ENCODE results near the gene HSD3B1.
"Not testable (repeated sequence)": the region's sequence is repeated elsewhere in the genome, so short reads cannot be mapped to it uniquely, and the experiment has no call there.

HSD3B1 gene

DNA sequence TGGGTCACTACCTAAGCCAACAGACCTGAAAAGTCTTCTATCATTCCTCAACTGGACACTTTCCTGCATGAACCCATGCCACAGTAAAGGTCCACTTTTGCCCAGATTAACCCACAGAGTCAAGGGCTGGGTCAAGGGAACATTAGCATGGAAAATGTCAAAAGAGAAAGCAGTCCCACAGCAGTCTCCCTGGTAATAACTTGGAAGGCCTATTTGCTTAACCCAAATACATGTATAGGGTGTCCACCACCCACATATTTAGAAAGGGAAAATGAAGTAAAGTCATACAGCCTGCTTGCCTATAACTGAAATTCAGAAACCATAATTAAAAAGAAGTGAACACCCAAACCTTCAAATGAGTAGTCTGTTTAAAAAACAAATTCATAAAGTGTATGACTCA, 16.1 kb upstream of the HSD3B1 start:
- DNase-seq, result no peak
- no peak for ATAC-seq

DNA sequence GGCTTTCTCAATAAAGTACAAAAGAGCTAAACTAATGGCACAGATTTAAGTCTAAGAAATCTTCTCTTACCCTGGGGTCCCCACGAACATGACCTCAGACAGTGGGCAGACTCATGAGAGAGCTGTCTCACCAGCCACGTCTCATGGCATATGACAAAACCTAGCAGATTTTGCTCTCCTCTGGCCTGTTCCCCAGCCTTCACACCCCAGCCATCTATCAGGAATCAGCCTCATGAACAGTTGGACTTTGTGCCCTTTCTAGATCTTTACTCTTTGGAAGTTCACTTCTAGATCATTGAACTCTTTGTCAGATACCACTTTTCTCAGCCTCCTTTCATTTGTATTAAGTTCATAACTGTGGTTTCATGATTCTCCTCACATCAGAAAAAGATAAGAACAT, 14.2 kb upstream of the HSD3B1 start:
- ATAC-seq (no peak), DNase-seq (no peak)

DNA sequence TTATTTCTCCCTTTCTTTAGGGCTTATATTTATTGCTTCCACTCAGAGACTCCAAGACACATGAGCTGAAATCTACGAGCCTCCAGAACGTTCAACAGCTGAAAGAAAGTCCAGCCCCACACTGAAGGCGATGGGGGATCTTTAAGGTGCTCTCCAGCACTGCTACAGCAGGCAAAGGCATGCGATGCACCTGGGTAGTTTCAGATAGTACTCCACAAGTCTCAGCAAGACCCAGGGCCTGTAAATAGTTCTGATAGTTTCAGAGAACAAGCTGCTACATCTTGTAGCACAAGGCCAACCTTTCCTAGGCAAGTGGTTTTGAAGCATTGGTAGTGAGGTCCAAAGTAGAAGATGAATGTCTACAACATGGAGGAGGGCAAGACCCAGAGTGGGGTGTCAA, 2.2 kb upstream of the HSD3B1 start:
- ATAC-seq (no peak), DNase-seq (no peak)

DNA sequence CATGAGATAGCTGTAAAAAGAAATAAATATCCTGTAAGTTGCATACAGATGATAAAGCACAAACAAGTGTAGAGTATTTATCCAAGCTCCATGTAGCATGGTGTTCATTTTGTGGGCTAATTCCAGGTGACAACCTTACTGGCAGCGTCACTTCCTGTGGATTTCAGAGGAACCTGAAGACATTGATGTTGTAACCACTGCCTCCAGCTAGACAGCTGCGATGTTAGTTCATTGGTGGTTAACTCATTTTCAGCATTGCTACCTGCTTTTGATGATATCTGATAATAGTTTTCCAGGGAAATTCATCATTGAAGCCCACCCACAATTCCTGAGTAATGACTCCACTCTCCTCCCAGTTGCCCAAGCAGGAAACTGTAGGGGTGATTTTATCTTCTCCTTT, 3.0 kb downstream of the HSD3B1 start:
- DNase-seq (no peak), ATAC-seq (no peak)

DNA sequence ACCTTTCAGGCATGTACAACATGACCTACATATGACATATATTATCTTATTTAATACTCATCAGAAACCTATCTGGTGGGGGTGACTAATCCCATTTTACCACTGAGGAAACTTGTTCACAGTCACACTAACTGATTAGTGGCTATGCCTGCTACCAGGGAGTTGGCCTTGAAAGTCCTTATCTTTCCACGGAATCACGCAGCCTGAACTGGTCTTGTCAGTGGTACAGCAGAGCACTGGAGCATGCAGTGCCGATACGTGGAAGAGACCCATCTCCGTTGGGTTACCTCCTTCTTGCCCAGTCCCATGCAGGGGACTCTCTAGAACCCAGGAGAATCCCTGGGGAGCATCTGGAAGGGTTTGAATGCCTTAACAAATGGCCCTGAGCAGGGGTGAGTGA, 8.2 kb downstream of the HSD3B1 start:
- ATAC-seq (no peak), DNase-seq (no peak)

DNA sequence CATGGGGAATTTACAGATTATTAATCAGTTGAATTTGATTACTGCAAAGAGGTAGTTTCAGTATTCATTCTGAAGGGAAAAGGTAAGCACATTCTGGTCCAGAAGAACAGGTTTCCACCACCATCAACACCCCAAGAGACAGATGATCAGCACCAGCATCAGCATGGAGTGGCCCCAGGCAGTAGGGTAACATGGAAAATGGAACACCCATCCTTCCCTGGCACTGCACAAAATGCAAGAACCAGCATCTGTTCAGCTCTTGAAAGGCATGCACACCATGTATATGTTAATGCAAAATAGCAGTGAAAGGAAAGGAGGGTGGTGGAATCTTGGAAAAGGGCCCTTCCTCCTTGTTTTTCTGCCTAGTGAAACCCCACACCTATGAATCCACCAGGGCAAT, 9.2 kb downstream of the HSD3B1 start:
- no peak for ATAC-seq
- no peak for DNase-seq

DNA sequence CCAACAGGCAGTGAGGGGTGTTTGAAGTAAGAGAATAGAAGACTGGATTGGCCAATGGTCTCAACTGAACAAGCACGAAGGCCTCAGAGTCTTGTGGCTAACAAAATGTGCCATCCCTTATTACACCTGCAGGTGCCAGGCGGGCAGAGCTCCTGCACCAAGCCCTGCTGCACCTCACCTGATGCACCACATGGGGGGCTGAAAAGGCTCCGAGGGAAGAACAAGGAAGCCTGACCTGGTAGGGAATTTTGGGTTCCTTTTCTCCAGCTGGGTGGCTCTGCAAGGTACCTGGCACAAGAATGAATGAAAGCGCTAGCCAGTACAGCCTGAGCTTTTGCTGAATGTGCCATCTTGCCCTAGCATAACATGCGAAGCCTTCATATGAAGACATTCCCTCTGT, 9.7 kb downstream of the HSD3B1 start:
- DNase-seq, result no peak
- ATAC-seq, result no peak

DNA sequence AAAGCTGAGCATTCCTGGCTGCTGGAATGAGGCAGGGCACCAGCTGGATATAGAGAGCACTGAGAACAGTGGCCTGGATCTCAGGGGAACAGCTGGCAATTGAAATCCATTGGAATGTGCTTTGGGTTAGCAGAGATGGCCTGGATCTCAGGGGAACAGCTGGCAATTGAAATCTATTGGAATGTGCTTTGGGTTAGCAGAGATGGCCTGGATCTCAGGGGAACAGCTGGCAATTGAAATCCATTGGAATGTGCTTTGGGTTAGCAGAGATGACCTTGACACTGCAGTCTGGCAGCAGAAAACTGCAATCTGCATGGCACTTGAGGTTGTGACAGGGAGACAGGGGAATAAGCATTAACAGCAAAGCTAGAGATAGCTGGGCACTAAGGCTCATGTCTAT, 10.7 kb downstream of the HSD3B1 start:
- DNase-seq, ATAC-seq: not testable (repeated sequence)

DNA sequence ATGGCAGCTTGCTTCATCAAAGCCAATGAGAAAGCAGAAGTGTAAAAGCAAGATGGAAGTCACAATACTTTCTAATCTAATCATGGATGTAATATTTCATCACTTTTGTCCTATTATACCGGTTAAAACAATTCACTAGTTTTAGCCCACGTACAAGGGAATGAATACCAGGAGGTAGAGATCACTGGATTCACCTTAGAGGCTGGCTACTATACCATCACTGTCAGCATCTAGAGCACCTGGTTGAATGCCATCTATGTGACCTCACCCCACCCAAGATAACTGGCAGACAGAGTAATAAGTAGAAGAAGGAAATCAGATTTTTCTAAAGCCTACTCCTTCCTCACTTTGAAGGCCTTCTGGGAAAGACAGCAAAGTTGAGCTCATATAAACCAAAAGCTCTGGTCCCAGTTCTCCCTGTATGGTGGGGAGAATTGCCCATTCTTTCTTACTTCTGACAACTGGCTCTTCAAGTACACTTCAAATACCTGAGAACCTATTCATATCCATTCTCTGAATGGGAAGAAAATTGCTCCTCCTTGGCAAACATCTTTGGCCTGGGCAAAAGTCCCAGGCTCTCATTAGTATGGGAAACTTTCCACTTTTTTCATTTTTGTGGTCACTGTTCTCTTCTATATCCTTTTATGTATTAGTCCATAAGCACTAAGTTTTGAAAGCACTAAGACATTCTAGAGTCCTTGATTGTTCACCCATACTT, 24.8 kb downstream of the HSD3B1 start:
- no peak for ATAC-seq
- DNase-seq, result no peak

DNA sequence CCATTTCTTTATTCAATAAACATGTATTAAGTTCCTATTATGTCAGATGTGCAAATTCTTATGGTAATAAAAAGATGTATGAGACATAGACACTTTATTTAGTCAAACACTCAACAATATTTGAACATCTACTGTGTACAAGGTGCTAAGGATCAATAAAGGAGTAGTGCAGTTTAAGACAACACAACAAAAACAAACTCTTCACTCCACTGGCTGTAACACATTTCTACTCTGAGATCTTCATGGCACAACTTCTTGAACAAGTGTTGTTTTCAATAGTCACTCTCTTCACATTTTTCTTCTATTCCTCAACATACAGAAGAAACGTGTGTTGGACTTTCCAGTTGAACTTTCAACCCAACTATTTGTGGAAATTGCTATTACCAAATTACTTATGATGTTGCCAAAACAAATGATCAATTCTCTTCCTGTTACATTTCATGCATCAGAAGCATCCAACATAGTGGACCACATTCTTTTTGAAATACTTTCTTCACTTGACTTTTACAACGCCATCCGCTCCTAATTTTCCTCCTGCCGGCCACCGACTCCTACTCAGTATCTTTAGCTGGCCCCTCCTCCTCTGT, 25.4 kb downstream of the HSD3B1 start:
- DNase-seq, result no peak

DNA sequence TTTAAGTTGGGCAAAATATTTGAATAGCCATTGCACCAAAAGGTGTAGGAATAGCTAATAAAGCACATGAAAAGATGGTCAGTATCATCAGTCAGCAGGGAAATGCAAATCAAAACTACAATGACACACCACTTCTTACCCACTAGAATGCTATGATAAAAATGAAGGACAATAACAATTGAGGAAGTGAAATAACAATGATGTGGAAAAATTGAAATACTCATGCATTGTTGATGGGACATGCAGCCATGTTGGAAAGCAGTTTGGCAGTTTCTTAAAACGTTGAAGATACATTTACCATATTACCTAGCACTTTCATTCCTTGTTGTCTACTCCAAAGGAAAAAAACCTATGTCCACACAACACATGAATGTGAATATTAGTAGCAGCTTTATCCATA, 28.4 kb downstream of the HSD3B1 start:
- ATAC-seq, result no peak

More for the DNA sequence above, 25.4 kb downstream of the HSD3B1 start:
- ATAC-seq, result no peak

DNA sequence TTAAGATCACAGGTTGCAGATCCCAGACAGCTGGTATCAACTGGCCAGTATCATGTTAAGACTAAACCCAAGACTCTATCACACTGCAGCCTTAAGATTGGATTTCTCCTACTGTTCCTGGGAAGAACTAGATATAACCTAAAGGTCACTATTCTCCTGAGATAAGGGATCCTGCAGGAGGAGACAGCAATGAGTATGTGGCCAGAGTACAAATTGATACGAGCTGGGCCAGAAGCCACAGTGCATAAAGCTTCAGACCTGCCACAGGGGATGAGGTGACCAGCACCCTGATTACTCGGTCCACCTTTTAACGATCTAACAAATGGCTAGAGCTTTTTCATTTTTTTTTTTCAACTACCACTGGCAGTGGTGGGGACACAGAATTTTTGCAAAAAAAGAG, 31.0 kb downstream of the HSD3B1 start:
- DNase-seq (no peak), ATAC-seq (no peak)

More for the DNA sequence above, 28.4 kb downstream of the HSD3B1 start:
- no peak for DNase-seq

DNA sequence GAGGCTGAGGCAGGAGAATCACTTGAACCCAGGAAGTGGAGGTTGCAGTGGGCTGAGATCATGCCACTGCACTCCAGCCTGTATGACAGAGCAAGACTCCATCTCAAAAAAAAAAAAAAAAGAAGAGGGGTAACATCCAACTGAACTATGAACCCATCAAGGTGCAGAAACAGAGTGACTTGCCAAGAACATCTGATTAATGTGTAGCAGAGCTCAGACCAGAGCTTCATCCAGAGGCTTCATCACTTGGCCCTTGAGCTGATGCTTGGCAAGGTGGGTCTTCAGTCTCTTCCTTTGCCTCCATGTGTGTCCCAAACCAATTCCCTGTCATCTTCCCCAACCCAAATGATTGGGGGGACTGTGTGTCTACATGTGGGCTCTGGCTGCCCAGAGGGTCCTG, 32.6 kb downstream of the HSD3B1 start:
- DNase-seq (no peak), ATAC-seq (no peak)

DNA sequence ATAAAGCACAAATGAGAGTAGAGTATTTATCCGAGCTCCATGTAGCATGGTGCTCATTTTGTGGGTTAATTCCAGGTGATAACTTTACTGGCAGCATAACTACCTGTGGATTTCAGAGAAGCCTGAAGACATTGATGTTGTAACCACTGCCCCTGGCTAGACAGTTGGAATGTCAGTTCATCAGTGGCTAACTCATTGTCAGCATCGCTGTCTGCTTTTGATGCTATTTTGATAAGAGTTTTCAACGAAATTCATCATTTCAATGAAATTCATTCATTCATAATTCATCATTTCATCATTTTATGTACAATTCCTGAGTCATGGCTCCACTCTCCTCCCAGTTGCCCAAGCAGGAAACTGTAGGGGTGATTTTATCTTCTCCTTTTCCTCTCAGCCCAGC, 34.4 kb downstream of the HSD3B1 start:
- no peak for DNase-seq
- no peak for ATAC-seq

DNA sequence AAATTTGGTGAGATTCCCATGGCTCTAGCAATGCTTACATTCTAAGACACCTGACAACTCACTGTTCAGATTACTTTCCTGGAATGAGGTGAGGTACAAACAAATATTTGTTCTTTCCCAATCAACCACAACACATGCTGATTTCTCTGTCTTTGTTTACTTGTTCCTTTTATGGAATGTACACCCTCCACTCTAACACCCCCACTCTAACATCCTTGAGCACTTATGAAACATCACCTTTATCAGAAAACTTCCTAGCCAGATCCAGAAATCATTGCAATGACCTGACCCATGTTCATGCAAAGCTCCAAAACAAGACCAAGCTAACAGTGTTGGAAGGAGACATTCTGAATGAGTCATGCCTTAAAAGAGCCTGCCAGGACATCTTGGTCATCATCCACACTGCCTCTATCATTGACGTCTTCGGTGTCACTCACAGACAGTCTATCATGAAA, 35.5 kb downstream of the HSD3B1 start:
- DNase-seq (no peak), ATAC-seq (no peak)

DNA sequence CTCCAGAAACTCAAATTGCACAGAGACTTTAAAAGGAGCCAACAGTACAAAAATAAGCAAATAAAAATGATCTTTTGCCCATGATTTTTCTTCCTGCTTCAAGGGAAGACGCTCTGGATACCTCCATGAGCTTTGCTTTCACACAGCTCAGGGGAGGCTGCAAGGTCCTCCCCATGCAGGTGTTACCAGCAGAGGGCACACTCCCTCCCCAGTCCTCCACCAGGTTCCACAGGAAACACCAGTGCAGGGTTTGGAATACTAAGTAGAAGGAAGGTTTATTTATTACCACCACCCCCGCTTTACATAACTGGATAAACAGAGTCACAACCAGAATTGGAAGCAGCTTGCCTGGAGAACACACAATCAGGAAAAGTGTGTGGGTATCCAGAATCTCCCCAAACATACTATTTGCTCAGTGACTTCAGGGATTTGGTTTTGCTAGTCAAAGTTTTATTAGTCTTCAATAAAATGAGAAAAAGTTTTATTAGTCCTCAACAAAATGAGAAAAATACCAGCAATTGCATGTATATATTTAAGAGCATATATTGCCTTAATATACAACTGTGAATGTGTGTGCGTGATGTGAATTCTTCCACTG, 37.3 kb downstream of the HSD3B1 start:
- ATAC-seq (no peak), DNase-seq (no peak)

DNA sequence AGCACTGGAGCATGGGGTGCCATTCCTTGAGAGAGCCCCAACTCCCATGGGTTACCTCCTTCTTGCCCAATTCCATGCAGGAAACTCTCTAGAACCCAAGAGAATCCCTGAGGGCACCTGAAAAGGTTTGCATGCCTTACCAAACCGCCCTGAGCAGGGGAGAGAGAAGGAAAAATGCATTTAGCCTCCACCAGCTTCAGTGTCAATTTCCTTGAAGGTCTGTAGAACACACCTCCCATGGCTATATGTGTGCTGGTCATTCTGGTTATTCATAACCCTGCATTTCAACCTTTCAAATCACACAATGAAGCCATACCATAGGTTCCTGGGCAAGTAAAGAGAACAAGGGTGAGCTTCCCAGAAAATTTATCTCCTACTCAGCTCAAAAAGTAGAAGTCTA, 39.6 kb downstream of the HSD3B1 start:
- DNase-seq (no peak), ATAC-seq (no peak)

DNA sequence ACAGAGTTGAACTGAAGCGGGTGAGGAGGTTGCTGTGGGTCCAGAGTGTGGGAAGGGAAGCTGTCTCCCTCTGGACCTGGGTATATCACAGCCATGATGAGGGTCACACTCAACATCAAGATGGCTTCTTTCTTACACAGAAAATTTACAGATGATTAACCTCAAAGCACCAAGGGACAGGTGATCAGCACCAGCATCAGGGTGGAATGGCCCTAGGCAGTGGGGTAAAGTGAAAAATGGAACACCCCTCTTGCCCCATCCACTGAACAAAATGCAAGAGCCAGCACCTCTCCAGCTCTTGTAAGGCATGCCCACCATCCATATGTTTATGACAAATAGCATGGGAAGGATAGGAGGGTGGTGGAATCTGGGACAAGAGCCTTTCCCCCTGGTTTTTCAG, 40.3 kb downstream of the HSD3B1 start:
- DNase-seq (no peak), ATAC-seq (no peak)

DNA sequence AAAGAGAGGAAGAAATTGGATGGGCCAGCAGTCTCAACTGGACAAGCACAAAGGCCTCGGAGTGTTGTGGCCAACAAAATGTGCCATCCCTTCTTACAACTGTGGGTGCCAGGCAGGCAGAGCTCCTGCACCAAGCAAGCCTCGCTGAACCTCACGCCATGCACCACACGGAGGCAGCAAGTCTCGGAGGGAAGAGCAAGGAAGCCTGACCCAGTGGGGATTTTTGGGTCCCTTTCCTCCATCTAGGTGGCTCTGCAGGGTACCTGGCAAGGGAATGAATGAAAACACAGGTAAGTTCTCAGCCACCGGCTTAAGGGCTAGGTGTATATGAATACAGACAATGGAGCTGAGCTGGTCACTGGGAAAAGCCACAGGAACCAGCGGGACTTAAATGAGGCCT, 40.8 kb downstream of the HSD3B1 start:
- no peak for ATAC-seq
- DNase-seq, result no peak

DNA sequence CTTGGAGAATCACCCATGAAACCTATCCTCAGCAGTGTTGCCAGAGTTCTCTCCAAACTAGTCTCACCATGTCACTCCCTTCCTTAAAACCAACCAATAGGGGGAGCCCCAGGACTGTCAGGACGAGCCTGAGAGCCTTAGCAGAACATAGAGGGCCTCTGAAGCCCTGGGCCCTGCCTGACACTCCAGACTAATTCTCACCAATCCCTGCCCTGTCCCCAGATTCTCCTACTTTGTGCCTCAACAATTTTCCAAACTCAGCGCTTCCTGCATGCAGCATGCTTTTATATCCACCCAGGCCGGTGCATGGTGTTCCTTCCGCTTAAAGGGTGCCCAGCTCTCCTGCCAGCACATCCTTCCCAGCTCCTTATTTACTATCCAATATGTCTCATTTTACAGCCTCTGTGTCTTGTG, 42.7 kb downstream of the HSD3B1 start:
- ATAC-seq, result peak; percentile 56

DNA sequence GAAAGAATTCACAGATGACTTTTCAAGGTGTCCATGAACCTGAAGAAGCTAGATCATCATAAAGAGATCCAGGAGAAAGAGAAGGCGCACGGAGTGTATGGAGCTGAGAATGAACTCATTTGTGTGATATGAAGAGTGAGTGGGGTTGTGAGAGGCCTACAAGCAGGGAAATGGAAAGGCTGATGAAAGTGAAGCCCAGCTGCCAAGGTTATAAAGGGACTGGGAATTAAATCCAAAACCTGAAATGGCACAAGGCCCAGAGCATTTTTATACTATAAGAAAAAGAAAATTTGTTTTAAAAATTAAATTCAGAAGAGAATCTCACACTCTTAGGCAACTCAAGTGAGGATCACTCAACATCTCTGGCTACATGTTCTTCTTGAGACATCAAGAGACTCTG, 43.4 kb downstream of the HSD3B1 start:
- DNase-seq (no peak), ATAC-seq (no peak)

More for the DNA sequence above, 42.7 kb downstream of the HSD3B1 start:
- peak; percentile 9 for DNase-seq

DNA sequence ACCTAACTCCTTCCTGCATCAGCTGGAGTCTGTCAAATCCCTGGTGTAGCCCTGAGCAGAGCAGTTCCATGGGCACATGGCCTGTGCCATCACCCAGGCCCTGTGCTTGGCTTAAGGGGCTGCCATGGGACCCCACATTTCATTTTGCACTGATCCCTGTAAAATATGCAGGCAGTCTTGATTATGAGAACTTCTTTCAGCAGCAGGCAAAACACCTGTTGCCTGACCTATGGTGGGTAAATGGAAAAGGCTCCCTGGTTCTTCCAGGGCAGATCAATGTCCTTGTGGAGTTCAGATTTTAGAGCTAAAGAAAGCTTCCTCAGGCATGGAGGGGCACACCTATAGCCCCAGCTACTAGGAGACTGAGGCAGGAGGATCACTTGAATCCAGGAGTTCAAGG, 44.2 kb downstream of the HSD3B1 start:
- DNase-seq, result no peak
- no peak for ATAC-seq

DNA sequence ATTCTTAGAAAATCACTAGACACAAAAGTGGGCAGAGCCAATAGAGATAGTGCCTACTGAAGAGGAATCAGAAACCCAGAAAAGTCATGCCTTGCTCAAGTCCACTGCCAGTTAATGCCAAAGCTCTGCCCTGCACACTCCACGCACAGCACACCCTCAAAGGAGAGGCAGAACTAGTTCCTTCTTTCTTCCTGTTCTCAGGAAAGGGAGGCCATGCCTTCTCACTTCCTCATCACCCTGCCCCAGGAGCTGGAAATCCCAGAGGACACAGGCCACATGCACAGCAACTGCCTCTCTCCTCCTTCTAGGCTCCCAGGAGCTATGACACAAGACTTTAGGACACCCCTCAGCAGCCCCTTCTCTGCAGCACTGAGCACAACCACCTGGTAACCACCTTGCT, 45.6 kb downstream of the HSD3B1 start:
- peak; percentile 28 for ATAC-seq
- not testable (repeated sequence) for DNase-seq

All from stimulated activated naive CD8-positive, alpha-beta T cell treated with anti-CD3 and anti-CD28 coated beads, Interleukin-15, Interleukin-2, amounts not matched to agents 100 U/mL and 50 U/mL, for 24 hours (primary cell).